Measurements from ENCODE around the gene MORN5. TPM values are rescaled to one million over a fixed set of nuclear protein-coding genes. Genes with fewer than 3 reads are reported as not detected.

MORN5 gene
- polyA plus RNA-seq, 3 donors: 1.9 to 3.0 (median 2.7) TPM

GRCh38 chr9:122204055-122204454 lies 44.3 kb downstream of the MORN5 start:
- no peak for DNase-seq (ENCODE audit: extremely low read depth in 1 of 11, low read depth in 9 of 11, low spot score in 4 of 11)

GRCh38 chr9:122204491-122204890 lies 44.8 kb downstream of the MORN5 start:
- DNase-seq (ENCODE audit: extremely low read depth in 1 of 11, low read depth in 9 of 11, low spot score in 4 of 11): no peak

GRCh38 chr9:122205176-122205575 lies 45.5 kb downstream of the MORN5 start:
- DNase-seq (ENCODE audit: extremely low read depth in 1 of 11, low read depth in 9 of 11, low spot score in 4 of 11): no peak

- no peak for DNase-seq (ENCODE audit: extremely low read depth in 1 of 11, low read depth in 9 of 11, low spot score in 4 of 11)
Observed at GRCh38 chr9:122206118-122207046, 46.7 kb downstream of the MORN5 start.

- DNase-seq (ENCODE audit: extremely low read depth in 1 of 11, low read depth in 9 of 11, low spot score in 4 of 11): no peak
Observed at GRCh38 chr9:122207096-122207495, 47.4 kb downstream of the MORN5 start.

- no peak for DNase-seq (ENCODE audit: extremely low read depth in 1 of 11, low read depth in 9 of 11, low spot score in 4 of 11)
Observed at GRCh38 chr9:122209451-122209850, 49.7 kb downstream of the MORN5 start.

- DNase-seq (ENCODE audit: extremely low read depth in 1 of 11, low read depth in 9 of 11, low spot score in 4 of 11): no peak
Observed at GRCh38 chr9:122212473-122213004, 52.8 kb downstream of the MORN5 start.

- DNase-seq (ENCODE audit: extremely low read depth in 1 of 11, low read depth in 9 of 11, low spot score in 4 of 11): no peak
Observed at GRCh38 chr9:122213102-122213588, 53.4 kb downstream of the MORN5 start.

- no peak for DNase-seq (ENCODE audit: extremely low read depth in 1 of 11, low read depth in 9 of 11, low spot score in 4 of 11)
Observed at GRCh38 chr9:122213589-122214413, 54.1 kb downstream of the MORN5 start.

- no peak for DNase-seq (ENCODE audit: extremely low read depth in 1 of 11, low read depth in 9 of 11, low spot score in 4 of 11)
Observed at GRCh38 chr9:122214507-122214906, 54.8 kb downstream of the MORN5 start.

GRCh38 chr9:122215663-122216062 lies 56.0 kb downstream of the MORN5 start:
- DNase-seq (ENCODE audit: extremely low read depth in 1 of 11, low read depth in 9 of 11, low spot score in 4 of 11): no peak

GRCh38 chr9:122216138-122216797 lies 56.6 kb downstream of the MORN5 start:
- no peak for DNase-seq (ENCODE audit: extremely low read depth in 1 of 11, low read depth in 9 of 11, low spot score in 4 of 11)

GRCh38 chr9:122216798-122217418 lies 57.2 kb downstream of the MORN5 start:
- no peak for DNase-seq (ENCODE audit: extremely low read depth in 1 of 11, low read depth in 9 of 11, low spot score in 4 of 11)

- no peak for DNase-seq (ENCODE audit: extremely low read depth in 1 of 11, low read depth in 9 of 11, low spot score in 4 of 11)
Observed at GRCh38 chr9:122217640-122218039, 57.9 kb downstream of the MORN5 start.

GRCh38 chr9:122218071-122218934 lies 58.6 kb downstream of the MORN5 start:
- DNase-seq (ENCODE audit: extremely low read depth in 1 of 11, low read depth in 9 of 11, low spot score in 4 of 11): no peak

GRCh38 chr9:122218935-122219855 lies 59.5 kb downstream of the MORN5 start:
- DNase-seq (ENCODE audit: extremely low read depth in 1 of 11, low read depth in 9 of 11, low spot score in 4 of 11): no peak

Measured in renal cortex interstitium (tissue), 11 donors.